ENCODE measurements around the gene ZNHIT2. TPM values are rescaled to one million over a fixed set of nuclear protein-coding genes. Genes with fewer than 3 reads are reported as not detected.

ZNHIT2 gene
- total RNA-seq, 6 experiments from 2014 or later = 9.3 to 13.6 (median 11.1) TPM

DNA sequence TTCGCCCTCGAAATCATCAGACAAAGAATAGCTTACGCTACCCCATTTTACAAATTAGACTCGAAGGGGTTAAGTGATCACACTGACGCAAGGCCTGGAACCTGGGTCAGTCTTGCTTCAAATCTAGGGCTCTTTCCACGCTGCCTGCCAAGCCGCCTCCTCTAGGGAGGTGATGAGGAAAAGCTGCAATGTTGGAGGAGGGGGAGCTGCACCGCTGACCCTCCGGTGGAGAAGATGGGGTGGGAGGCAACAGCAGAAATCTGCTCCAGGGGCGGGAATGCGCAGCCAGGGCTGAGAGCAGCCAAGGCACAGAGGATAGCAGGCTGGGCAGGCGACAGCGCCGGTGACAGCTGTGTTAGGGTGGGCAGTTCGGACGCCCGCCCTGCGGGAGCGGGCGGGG lies 16.2 kb upstream of the ZNHIT2 start:
- TF ChIP-seq, protein P1, sequence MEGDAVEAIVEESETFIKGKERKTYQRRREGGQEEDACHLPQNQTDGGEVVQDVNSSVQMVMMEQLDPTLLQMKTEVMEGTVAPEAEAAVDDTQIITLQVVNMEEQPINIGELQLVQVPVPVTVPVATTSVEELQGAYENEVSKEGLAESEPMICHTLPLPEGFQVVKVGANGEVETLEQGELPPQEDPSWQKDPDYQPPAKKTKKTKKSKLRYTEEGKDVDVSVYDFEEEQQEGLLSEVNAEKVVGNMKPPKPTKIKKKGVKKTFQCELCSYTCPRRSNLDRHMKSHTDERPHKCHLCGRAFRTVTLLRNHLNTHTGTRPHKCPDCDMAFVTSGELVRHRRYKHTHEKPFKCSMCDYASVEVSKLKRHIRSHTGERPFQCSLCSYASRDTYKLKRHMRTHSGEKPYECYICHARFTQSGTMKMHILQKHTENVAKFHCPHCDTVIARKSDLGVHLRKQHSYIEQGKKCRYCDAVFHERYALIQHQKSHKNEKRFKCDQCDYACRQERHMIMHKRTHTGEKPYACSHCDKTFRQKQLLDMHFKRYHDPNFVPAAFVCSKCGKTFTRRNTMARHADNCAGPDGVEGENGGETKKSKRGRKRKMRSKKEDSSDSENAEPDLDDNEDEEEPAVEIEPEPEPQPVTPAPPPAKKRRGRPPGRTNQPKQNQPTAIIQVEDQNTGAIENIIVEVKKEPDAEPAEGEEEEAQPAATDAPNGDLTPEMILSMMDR (IDR thresholded peaks at IDR 0.05) = no peak
- H3K36me3 Mint-ChIP-seq (ENCODE audit: low read depth) = peaks cover 17% of the 10 kb centered on the region
- no peaks in the 10 kb centered on the region for H3K9me3 Mint-ChIP-seq
- DNase-seq = no peak
- peaks cover 26% of the 10 kb centered on the region for H3K4me1 Mint-ChIP-seq (ENCODE audit: low read depth)
- 0 out of 2 replicates have a peak, but pooled peaks cover 3% of the 10 kb centered on the region for H3K27me3 Mint-ChIP-seq (ENCODE audit: insufficient read depth)
- H3K4me3 Mint-ChIP-seq = peak overlapping the region; percentile 100
- peak overlapping the region; percentile 99 for H3K27ac Mint-ChIP-seq

DNA sequence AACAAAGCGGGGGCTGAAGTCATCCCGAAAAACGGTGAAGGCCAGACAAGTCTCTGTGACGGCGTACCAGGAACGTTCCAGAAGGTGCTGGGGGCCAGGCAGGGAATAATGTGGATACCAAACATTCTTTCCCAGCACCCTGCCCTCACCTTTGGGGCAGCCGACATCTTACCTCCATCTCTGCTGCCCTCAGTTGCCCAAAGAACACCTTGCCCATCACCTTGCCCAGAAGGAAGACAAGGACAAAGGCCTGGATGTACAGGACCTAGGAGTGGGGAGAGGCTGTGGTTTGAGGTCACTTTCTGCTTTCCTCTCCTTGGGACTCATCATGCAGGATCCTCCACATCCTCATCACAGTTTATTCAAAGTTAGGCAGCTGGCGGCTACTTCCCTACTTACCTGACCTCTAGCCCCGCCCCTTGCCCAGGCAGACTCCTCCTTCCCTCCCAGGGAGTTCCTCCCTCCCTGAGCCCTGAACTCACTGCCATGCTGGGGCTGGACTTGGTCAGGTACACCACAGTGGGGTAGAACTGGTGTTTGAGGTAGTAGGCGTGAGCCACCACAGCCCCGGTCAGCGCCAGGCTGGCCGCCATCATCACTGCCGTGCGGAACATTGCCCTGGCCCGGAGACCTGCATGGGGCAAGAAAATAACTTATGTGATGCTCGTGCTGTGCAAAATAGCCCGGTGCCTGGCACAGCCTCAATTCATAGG lies 15.6 kb upstream of the ZNHIT2 start:
- TF ChIP-seq, protein P1 (IDR thresholded peaks at IDR 0.05) = no peak
- H3K9me3 Mint-ChIP-seq = no peaks in the 10 kb centered on the region
- H3K36me3 Mint-ChIP-seq (ENCODE audit: low read depth) = peaks cover 17% of the 10 kb centered on the region
- DNase-seq = no peak
- H3K4me1 Mint-ChIP-seq (ENCODE audit: low read depth) = peaks cover 26% of the 10 kb centered on the region
- peak overlapping the region; percentile 100 for H3K4me3 Mint-ChIP-seq
- H3K27ac Mint-ChIP-seq = peak overlapping the region; percentile 99
- 0 out of 2 replicates have a peak, but pooled peaks cover 3% of the 10 kb centered on the region for H3K27me3 Mint-ChIP-seq (ENCODE audit: insufficient read depth)

DNA sequence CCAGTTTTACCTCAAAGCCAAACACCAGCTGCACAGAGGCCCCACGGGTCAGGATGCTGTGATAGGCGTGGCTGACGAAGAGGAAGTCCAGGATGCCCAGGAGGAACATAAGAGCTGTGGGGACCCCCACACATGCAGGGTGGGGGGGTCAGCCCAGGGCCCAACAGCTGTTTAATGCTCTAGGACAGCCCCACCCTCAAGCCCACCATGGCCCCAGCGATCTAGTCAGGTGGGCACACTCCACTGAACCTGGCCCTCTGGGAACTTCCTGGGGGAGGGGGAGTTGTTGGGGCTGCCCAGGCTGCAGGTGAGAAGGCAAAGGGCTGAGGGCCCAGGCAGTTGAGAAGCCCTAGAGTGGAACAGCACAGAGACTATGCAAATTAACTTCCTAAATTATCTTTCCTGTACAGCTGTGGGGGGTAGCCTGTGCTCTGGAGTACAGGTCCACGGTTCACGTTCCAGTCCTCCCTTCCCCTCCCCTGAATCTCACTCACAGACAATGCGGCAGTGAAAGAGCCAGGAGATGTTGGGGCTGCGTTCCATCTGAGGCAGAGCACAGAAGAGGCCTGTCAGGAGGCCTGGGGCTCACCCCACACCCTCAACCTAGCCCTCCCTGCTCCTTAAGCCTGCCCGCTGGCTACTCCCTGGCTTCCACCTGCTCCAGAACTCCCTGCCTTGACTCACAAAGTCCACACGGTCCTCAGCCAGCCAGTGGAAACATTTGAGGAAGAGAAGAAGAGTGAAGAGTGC lies 14.9 kb upstream of the ZNHIT2 start:
- DNase-seq = no peak
- H3K27ac Mint-ChIP-seq = no peak overlapping the region; the same call in 1 of the 2 replicates

DNA sequence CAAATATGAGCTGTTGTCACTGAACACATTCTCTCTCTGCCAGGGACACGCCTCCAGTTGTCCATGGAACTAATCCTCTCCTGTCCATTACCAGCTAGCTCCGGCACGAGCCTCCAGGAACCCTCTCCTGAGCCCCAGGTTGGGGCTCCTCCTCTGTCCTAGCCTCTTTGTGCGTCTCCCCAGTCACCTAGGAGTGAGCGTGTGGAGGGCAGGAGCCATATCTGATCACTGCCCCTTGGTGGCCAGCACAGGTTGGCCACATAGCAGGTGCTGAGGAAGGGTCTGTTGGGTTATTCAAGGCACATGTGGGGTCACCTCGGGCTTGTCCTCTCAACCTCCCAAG lies 14.4 kb upstream of the ZNHIT2 start:
- H3K9me3 Mint-ChIP-seq = no peaks in the 10 kb centered on the region
- H3K4me1 Mint-ChIP-seq (ENCODE audit: low read depth) = peaks cover 26% of the 10 kb centered on the region
- no peak overlapping the region for H3K27ac Mint-ChIP-seq
- peaks cover 17% of the 10 kb centered on the region for H3K36me3 Mint-ChIP-seq (ENCODE audit: low read depth)
- 0 out of 2 replicates have a peak, but pooled peaks cover 3% of the 10 kb centered on the region for H3K27me3 Mint-ChIP-seq (ENCODE audit: insufficient read depth)
- no peak overlapping the region for H3K4me3 Mint-ChIP-seq
- no peak for DNase-seq
- TF ChIP-seq, protein P1 (IDR thresholded peaks at IDR 0.05) = no peak

More for the DNA sequence above, 14.9 kb upstream of the ZNHIT2 start:
- 0 out of 2 replicates have a peak, but pooled peaks cover 3% of the 10 kb centered on the region for H3K27me3 Mint-ChIP-seq (ENCODE audit: insufficient read depth)
- peak overlapping the region; percentile 100 for H3K4me3 Mint-ChIP-seq
- TF ChIP-seq, protein P1 (IDR thresholded peaks at IDR 0.05) = no peak
- H3K36me3 Mint-ChIP-seq (ENCODE audit: low read depth) = peaks cover 17% of the 10 kb centered on the region
- H3K9me3 Mint-ChIP-seq = no peaks in the 10 kb centered on the region
- peaks cover 26% of the 10 kb centered on the region for H3K4me1 Mint-ChIP-seq (ENCODE audit: low read depth)

DNA sequence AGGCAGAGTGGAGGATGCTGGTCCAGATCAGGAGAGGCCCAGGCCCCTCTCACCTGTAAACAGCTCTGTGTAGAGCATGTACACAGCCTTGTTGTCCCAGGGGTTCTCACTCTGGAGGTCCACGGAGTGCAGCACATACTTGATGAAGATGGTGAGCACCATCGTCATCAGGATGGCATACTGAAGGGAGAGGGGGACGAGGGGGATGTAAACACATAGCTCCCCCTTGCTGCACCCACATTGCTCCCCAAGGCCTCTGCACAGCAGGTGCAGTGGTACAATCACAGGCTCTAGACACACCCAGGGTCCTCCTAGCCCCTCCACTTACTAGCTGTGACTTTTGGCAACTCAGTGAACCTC lies 13.9 kb upstream of the ZNHIT2 start:
- Mint-ChIP-seq H3K4me1 (ENCODE audit: low read depth) (peaks cover 26% of the 10 kb centered on the region), H3K27ac (no peak overlapping the region), H3K36me3 (ENCODE audit: low read depth) (peaks cover 17% of the 10 kb centered on the region), H3K9me3 (no peaks in the 10 kb centered on the region), H3K4me3 (no peak overlapping the region), H3K27me3 (ENCODE audit: insufficient read depth) (0 out of 2 replicates have a peak, but pooled peaks cover 3% of the 10 kb centered on the region)
- TF ChIP-seq, protein P1 (IDR thresholded peaks at IDR 0.05) = no peak
- no peak for DNase-seq
